Measurements from ENCODE around the gene TF.

TF gene

DNA sequence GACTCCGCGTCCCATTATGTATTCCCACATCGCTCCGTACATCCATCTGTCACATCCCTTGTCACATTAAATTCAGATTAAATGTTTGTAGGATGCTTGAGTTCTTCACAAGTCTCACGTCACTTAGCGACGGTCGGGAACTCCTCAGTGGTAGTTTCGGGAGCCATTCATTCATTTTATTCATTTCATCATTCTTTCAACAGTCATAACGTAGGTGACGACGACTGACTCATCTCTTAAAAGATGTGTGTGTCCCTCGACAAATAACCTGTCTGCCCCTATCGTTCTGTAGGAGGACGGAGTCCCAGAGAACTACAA is 59.1 kb downstream of the TF start:
- DNase-seq (ENCODE audit: low read depth): no peak
- H3K4me3 ChIP-seq (ENCODE audit: low read depth, low read length): peak overlapping the region; percentile 74
- TF ChIP-seq, protein P1, sequence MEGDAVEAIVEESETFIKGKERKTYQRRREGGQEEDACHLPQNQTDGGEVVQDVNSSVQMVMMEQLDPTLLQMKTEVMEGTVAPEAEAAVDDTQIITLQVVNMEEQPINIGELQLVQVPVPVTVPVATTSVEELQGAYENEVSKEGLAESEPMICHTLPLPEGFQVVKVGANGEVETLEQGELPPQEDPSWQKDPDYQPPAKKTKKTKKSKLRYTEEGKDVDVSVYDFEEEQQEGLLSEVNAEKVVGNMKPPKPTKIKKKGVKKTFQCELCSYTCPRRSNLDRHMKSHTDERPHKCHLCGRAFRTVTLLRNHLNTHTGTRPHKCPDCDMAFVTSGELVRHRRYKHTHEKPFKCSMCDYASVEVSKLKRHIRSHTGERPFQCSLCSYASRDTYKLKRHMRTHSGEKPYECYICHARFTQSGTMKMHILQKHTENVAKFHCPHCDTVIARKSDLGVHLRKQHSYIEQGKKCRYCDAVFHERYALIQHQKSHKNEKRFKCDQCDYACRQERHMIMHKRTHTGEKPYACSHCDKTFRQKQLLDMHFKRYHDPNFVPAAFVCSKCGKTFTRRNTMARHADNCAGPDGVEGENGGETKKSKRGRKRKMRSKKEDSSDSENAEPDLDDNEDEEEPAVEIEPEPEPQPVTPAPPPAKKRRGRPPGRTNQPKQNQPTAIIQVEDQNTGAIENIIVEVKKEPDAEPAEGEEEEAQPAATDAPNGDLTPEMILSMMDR (IDR thresholded peaks at IDR 0.05; ENCODE audit: control insufficient read depth, extremely low read depth, insufficient read depth): no peak

DNA sequence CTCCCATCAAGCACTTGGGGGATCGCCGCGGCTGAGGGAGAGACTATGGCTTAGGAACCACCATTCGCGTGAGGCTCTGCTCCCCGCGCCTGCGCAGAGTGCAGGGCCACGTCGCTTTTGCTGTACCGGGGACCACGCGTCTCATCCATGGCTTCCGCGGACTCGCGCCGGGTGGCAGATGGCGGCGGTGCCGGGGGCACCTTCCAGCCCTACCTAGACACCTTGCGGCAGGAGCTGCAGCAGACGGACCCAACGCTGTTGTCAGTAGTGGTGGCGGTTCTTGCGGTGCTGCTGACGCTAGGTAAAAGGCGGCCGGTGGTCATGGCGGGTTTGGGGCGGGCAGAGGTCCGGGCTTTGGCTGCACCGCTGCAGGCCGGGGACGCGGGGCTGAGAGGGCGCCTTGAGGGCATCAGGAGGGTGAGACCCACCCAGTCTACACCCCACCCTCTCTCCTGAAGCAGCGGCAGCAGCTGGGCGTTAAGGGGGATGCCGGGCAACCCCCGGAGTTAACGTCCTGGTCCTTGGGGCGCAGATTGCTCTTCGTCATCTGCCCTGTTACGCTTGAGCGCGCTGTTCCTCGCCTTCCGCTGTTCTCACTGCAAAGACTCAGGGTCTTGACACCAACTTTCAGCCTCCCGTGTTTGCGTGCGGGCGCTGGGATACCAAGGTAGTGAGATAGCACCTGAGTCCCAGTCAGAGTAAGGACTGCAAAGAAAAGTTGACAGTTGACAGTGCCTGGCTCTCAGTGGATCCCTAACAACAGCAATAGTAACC is 59.7 kb downstream of the TF start, which contains the start of gene SRPRB:
TSS of gene SRPRB (plus strand) at position 114 of the 774 bp plus-strand sequence. CDS start at position 148, 34 bp downstream.
- peak within 1 kb of the TSS; percentile 74 for H3K4me3 ChIP-seq (ENCODE audit: low read depth, low read length)
- peak; percentile 83 for DNase-seq (ENCODE audit: low read depth)
- TF ChIP-seq, protein P1 (IDR thresholded peaks at IDR 0.05; ENCODE audit: control insufficient read depth, extremely low read depth, insufficient read depth): no peak

DNA sequence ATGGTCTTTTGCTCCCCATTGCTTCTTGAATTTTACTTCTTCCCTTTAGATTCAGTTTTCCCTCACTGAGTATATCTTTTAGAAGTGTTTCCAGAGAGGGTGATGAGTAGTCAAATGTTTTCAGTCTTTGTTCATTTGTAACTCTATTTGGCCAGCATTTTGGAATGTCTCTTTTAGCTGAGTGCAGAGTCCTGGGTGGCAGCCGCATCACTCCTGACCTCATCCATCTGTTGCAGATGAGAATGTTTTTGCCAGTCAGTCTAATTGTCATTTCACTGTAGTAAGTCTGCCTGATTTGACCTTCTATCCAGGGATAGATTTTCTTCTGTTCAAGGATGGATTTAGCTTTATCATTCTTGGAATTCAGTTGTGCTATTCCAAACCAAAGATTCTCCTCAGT is 66.7 kb downstream of the TF start:
- no peak overlapping the region for H3K4me3 ChIP-seq (ENCODE audit: low read depth, low read length)
- TF ChIP-seq, protein P1 (IDR thresholded peaks at IDR 0.05; ENCODE audit: control insufficient read depth, extremely low read depth, insufficient read depth): no peak
- DNase-seq (ENCODE audit: low read depth): no peak

DNA sequence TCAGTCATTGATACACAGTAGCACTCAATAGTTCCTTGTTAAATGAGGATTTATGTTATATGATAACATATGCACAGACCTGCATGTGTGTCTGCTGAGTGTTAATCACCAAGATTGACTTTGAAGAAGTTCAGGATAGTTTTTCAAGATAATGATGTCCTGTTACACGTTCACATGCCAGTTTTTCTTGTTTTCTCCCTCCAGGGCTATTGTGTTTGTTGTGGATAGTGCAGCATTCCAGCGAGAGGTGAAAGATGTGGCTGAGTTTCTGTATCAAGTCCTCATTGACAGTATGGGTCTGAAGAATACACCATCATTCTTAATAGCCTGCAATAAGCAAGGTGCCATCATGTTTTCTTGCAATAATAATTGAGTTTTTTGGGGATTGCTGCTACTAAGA is 69.2 kb downstream of the TF start:
- no peak overlapping the region for H3K4me3 ChIP-seq (ENCODE audit: low read depth, low read length)
- no peak for DNase-seq (ENCODE audit: low read depth)
- TF ChIP-seq, protein P1 (IDR thresholded peaks at IDR 0.05; ENCODE audit: control insufficient read depth, extremely low read depth, insufficient read depth): no peak

DNA sequence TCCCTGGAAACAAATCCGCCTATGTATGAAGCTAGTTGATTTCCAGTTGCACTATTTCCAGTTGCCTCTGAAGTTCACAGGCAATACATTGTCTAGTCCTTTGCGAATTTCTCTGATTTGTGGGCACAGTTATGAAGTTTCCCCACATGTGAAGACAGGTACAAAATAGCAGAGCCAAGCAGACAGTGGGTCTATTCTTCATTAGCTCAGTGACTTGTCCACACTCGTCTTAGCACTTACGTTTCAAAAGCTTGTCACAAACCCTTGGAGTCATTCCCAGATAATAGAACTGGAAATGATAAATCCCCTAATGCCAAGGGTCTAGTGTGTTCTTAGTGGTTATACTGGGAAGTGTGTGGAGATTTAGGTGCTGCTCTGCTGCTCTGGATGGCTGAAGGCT is 73.9 kb downstream of the TF start:
- TF ChIP-seq, protein P1 (IDR thresholded peaks at IDR 0.05; ENCODE audit: control insufficient read depth, extremely low read depth, insufficient read depth): no peak
- no peak overlapping the region for H3K4me3 ChIP-seq (ENCODE audit: low read depth, low read length)
- no peak for DNase-seq (ENCODE audit: low read depth)

DNA sequence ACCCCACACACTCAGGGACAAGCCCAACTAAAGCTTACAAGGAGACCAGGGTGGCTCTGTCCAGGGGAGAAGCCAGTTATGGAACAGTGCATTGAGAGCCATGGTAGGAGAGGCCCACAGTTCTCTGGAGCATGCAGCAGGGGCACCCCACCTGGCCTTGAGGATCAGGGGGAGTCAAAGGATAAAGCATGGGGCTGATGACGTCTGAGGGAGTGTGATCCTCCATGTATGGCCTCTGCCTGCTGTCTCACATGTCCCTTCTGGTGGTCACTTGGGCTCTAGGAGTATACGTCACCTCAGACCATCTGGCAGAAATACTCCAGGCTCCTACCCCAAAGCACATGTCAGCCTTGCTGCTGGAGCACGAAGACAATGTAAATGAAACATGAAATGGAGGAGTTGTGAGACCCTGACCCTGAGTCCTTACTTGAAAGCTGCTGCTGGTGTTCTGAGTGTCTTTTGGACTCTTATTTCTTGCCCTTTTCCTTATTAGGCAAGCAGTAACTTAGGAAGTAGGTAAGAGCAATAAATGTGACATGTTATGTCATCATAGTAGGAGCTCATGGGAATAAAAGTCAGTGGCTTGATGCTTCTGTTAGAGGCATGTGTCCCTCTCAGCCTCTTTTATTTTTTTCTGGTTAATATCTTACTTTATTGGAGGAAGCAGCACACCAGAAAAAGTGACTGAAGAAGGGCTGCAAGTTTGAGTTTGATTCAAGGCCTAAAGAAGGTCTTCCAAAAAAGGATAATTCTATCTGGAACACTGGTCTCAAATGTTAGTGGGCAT is 74.9 kb downstream of the TF start:
- no peak for DNase-seq (ENCODE audit: low read depth)
- TF ChIP-seq, protein P1 (IDR thresholded peaks at IDR 0.05; ENCODE audit: control insufficient read depth, extremely low read depth, insufficient read depth): no peak
- no peak overlapping the region for H3K4me3 ChIP-seq (ENCODE audit: low read depth, low read length)
